Mammary epithelial cell (primary cell): ENCODE data around the gene NAA80.

Experiments used
- CTCF ChIP-seq, 2 donors: IDR thresholded peaks in 1 of 2; conservative IDR thresholded peaks in 1 of 2; 2 replicates each; pipeline ENCODE4 v1.5.1; 2011 to 2012; ENCODE audit warnings: inconsistent platforms in 2 of 2, low read length in 2 of 2, mild to moderate bottlenecking in 2 of 2, control low read depth in 1 of 2, low read depth in 1 of 2; ENCODE audit not compliant: insufficient read depth in 1 of 2; ENCODE audit errors: extremely low read depth in 1 of 2
- EZH2 ChIP-seq: IDR thresholded peaks from 2 replicates; pipeline ENCODE4 v1.6.1; 2012; ENCODE audit warnings: low read length, inconsistent platforms, borderline replicate concordance

DNA sequence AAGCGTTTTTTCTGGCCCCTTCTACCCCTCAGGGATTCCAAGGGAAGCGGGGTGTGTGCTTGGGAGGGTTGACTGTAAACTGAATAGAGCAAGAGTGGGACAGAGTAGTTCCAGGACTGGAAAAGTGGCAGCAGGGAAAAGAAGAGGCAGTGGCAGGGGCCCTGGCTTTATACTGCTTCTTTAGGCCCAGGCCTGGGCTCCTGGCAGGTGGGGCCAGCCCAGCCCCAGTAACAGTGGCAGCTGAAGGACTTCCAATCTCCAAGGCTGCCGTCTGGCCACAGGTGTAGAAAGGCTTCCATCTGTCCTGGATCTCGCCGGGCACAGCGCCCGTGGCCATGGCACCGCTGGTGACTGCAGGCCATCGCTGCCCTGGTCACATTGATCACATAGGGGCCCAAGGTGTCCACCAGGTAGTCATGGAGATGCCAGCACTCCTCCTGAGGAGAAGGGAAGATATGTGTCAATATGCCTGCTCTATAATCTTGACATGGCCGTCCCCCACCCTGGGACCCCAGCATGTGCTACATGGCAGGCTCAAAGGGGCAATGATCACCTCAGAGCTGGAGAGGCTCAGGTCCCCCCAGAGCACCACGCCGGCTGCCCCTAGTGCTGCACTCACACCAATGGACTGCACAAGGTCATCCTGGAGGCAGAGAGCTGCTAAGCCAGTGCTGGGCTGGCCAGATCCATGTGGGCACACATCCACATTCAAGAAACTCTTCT, 6.0 kb downstream of the NAA80 start:
- no peak for TF ChIP-seq EZH2
- no peak for TF ChIP-seq CTCF (conservative IDR thresholded peaks at IDR 0.05 in 1 of 2, IDR thresholded peaks at IDR 0.05 in 1 of 2; ENCODE audit: extremely low read depth in 1 of 2, insufficient read depth in 1 of 2, low read depth in 1 of 2, low read length in 2 of 2)
